ENCODE results near the gene SMYD1. TPM values are rescaled to one million over a fixed set of nuclear protein-coding genes. Genes with fewer than 3 reads are reported as not detected.

SMYD1 gene
- polyA plus RNA-seq, 1 donor from 2014 or later: not detected

GRCh38 chr2:88082781-88083180 is 15.2 kb downstream of the SMYD1 start:
- H3K4me2 ChIP-seq (ENCODE audit: low read length): no peak overlapping the region
- no peak overlapping the region for H3K4me3 ChIP-seq (ENCODE audit: low read length)
- no peak for TF ChIP-seq POLR2AphosphoS5 (IDR thresholded peaks at IDR 0.05)
- TF ChIP-seq MXI1 (conservative IDR thresholded peaks at IDR 0.05; ENCODE audit: poor library complexity, severe bottlenecking): no peak
- no peak for TF ChIP-seq REST (IDR thresholded peaks at IDR 0.05; ENCODE audit: borderline replicate concordance)
- no peak for TF ChIP-seq EZH2 (IDR thresholded peaks at IDR 0.05; ENCODE audit: borderline replicate concordance, insufficient read depth, low read length, poor library complexity, severe bottlenecking)
- TF ChIP-seq CTCF (IDR thresholded peaks at IDR 0.05; ENCODE audit: poor library complexity, severe bottlenecking): no peak
- no peak for TF ChIP-seq RAD21 (conservative IDR thresholded peaks at IDR 0.05)
- no peak for TF ChIP-seq SMC3 (conservative IDR thresholded peaks at IDR 0.05; ENCODE audit: poor library complexity)
- TF ChIP-seq TAF1 (IDR thresholded peaks at IDR 0.05; ENCODE audit: low read depth): no peak
- TF ChIP-seq EP300 (conservative IDR thresholded peaks at IDR 0.05; ENCODE audit: poor library complexity, severe bottlenecking): no peak
- no peak overlapping the region for H3K9ac ChIP-seq (ENCODE audit: low read length)
- H3K36me3 ChIP-seq (ENCODE audit: insufficient read depth, low read length): no peaks in the 10 kb centered on the region
- no peaks in the 10 kb centered on the region for H4K20me1 ChIP-seq (ENCODE audit: insufficient read depth)
- no peaks in the 10 kb centered on the region for H3K9me2 ChIP-seq (ENCODE audit: insufficient read depth, low read length)
- no peak overlapping the region for H2AFZ ChIP-seq (ENCODE audit: low read depth, low read length)
- H3K79me2 ChIP-seq (replicated peaks; ENCODE audit: insufficient read depth, low read length): no peaks in the 10 kb centered on the region
- H3F3A ChIP-seq (ENCODE audit: insufficient read depth, low read length, poor library complexity, severe bottlenecking): no peaks in the 10 kb centered on the region
- no peak overlapping the region for H3K27ac ChIP-seq (ENCODE audit: low read length)
- H3K27me3 ChIP-seq (ENCODE audit: insufficient read depth, low read depth, low read length): no peaks in the 10 kb centered on the region
- H3K9me3 ChIP-seq (ENCODE audit: low read length): no peaks in the 10 kb centered on the region

GRCh38 chr2:88085099-88085498 is 17.5 kb downstream of the SMYD1 start:
- Histone ChIP-seq H3K27ac (ENCODE audit: low read length) (no peak overlapping the region), H3K79me2 (replicated peaks; ENCODE audit: insufficient read depth, low read length) (no peaks in the 10 kb centered on the region), H3K27me3 (ENCODE audit: insufficient read depth, low read depth, low read length) (no peaks in the 10 kb centered on the region), H3K9me3 (ENCODE audit: low read length) (no peaks in the 10 kb centered on the region), H3K9ac (ENCODE audit: low read length) (no peak overlapping the region), H3K4me2 (ENCODE audit: low read length) (no peak overlapping the region), H2AFZ (ENCODE audit: low read depth, low read length) (no peak overlapping the region), H4K20me1 (ENCODE audit: insufficient read depth) (no peaks in the 10 kb centered on the region), H3K36me3 (ENCODE audit: insufficient read depth, low read length) (no peaks in the 10 kb centered on the region), H3F3A (ENCODE audit: insufficient read depth, low read length, poor library complexity, severe bottlenecking) (no peaks in the 10 kb centered on the region), H3K9me2 (ENCODE audit: insufficient read depth, low read length) (no peaks in the 10 kb centered on the region), H3K4me3 (ENCODE audit: low read length) (no peak overlapping the region)
- no peak for TF ChIP-seq REST (IDR thresholded peaks at IDR 0.05; ENCODE audit: borderline replicate concordance)
- TF ChIP-seq TAF1 (IDR thresholded peaks at IDR 0.05; ENCODE audit: low read depth): no peak
- TF ChIP-seq CTCF (IDR thresholded peaks at IDR 0.05; ENCODE audit: poor library complexity, severe bottlenecking): no peak
- TF ChIP-seq EP300 (conservative IDR thresholded peaks at IDR 0.05; ENCODE audit: poor library complexity, severe bottlenecking): no peak
- no peak for TF ChIP-seq EZH2 (IDR thresholded peaks at IDR 0.05; ENCODE audit: borderline replicate concordance, insufficient read depth, low read length, poor library complexity, severe bottlenecking)
- no peak for TF ChIP-seq MXI1 (conservative IDR thresholded peaks at IDR 0.05; ENCODE audit: poor library complexity, severe bottlenecking)
- no peak for TF ChIP-seq POLR2AphosphoS5 (IDR thresholded peaks at IDR 0.05)
- no peak for TF ChIP-seq SMC3 (conservative IDR thresholded peaks at IDR 0.05; ENCODE audit: poor library complexity)
- no peak for TF ChIP-seq RAD21 (conservative IDR thresholded peaks at IDR 0.05)

All from neural cell (in vitro differentiated cells).